GM12878 (cell line): Measurements from ENCODE around the gene ZCCHC24. TPM values are rescaled to one million over a fixed set of nuclear protein-coding genes. Genes with fewer than 3 reads are reported as not detected.

Experiments used
- ATAC-seq: fragments of 200-7000 bp; cut with Tn5 transposase; 3 replicates; pipeline ENCODE4 v1.9.1; 2020; ENCODE audit warnings: mild to moderate bottlenecking, moderate library complexity
- BruUV-seq: library from RNA; stranded (reverse); fragments of 400-500 nt; replicated peaks from 2 replicates; lab custom pipeline; 2021; lab: Mats Ljungman, UMichigan
- CTCF ChIA-PET: fragments of 300-600 bp; sonication (Branson Sonifier 250); formaldehyde crosslinking; extraction: SDS; loops from one replicate; lab custom pipeline; 2021; ENCODE audit warnings: inconsistent platforms; lab: Yijun Ruan, JAX
- POLR2A ChIA-PET: fragments of 350-600 bp; formaldehyde crosslinking; extraction: SDS; loops from one replicate; lab custom pipeline; 2021; ENCODE audit warnings: inconsistent platforms; lab: Charles Lee
- RAD21 ChIA-PET: fragments of 300-600 bp; sonication (Branson Sonifier 250); formaldehyde crosslinking; loops from one replicate; lab custom pipeline; 2023; ENCODE audit warnings: antibody characterized with exemption; ENCODE audit not compliant: unreplicated experiment; lab: Charles Lee
- SMC1A ChIA-PET: fragments of 300-600 bp; sonication (Branson Sonifier 250); formaldehyde crosslinking; loops from one replicate; lab custom pipeline; 2023; ENCODE audit not compliant: unreplicated experiment, uncharacterized antibody; lab: Charles Lee
- DNase-seq: peaks from one replicate; pipeline ENCODE4 v3.0.0-alpha.2; 2011; ENCODE audit warnings: low read depth, low spot score
- FAIRE-seq: peaks from 3 replicates; lab custom pipeline; 2011; peaks lifted over from hg19 to GRCh38; lab: Jason Lieb, UNC
- H2AFZ ChIP-seq: 2 replicates; pipeline ENCODE4 v1.6.0; 2011; ENCODE audit warnings: low read depth, low read length, control low read depth; ENCODE audit not compliant: control insufficient read depth
- H3K27ac ChIP-seq: 2 replicates; pipeline ENCODE4 v1.5.1; 2011; ENCODE audit warnings: control low read depth; ENCODE audit not compliant: control insufficient read depth, insufficient read depth
- H3K27me3 ChIP-seq, 2 experiments: replicated peaks in 1 of 2; 2 replicates each; pipeline versions ENCODE4 v1.6.0 to v1.6.1; 2011; ENCODE audit warnings: low read length in 1 of 2; ENCODE audit not compliant: control insufficient read depth in 2 of 2, insufficient read depth in 2 of 2
- H3K36me3 ChIP-seq, 2 experiments: 2 replicates each; pipeline ENCODE4 v1.5.1; 2011; ENCODE audit warnings: low read length in 1 of 2; ENCODE audit not compliant: control insufficient read depth in 2 of 2, insufficient read depth in 2 of 2
- H3K4me1 ChIP-seq: 2 replicates; pipeline ENCODE4 v1.6.1; 2011; ENCODE audit warnings: mild to moderate bottlenecking, low read length, moderate library complexity, mixed read lengths; ENCODE audit not compliant: control insufficient read depth, insufficient read depth
- H3K4me2 ChIP-seq: 2 replicates; pipeline ENCODE4 v1.6.0; 2011; ENCODE audit warnings: control low read depth; ENCODE audit not compliant: control insufficient read depth, insufficient read depth
- H3K4me3 ChIP-seq: fragments of 200-600 bp; sonication (generic); 2 replicates; pipeline ENCODE4 v1.5.1; 2016
- H3K79me2 ChIP-seq: 2 replicates; pipeline ENCODE4 v1.6.0; 2011; ENCODE audit warnings: low read length; ENCODE audit not compliant: control insufficient read depth, insufficient read depth
- H3K9ac ChIP-seq: 2 replicates; pipeline ENCODE4 v1.8.0; 2011; ENCODE audit warnings: low read length, control low read depth, mixed read lengths; ENCODE audit not compliant: control insufficient read depth, insufficient read depth
- H3K9me3 ChIP-seq: replicated peaks from 3 replicates; pipeline ENCODE4 v1.5.1; 2011; ENCODE audit warnings: mild to moderate bottlenecking, low read length; ENCODE audit not compliant: control insufficient read depth, insufficient read depth
- H4K20me1 ChIP-seq: 2 replicates; pipeline ENCODE4 v1.6.0; 2011; ENCODE audit not compliant: control insufficient read depth, insufficient read depth
- BCL11A ChIP-seq: IDR thresholded peaks from 2 replicates; pipeline ENCODE4 v1.6.1; 2011; ENCODE audit warnings: low read depth, low read length
- BCLAF1 ChIP-seq: fragments of 450-650 bp; IDR thresholded peaks from 2 replicates; pipeline ENCODE4 v1.6.1; 2017; ENCODE audit warnings: antibody characterized with exemption, mild to moderate bottlenecking, moderate library complexity
- BRCA1 ChIP-seq: IDR thresholded peaks from 2 replicates; pipeline ENCODE4 v1.6.1; 2011; ENCODE audit warnings: low read depth, low read length, improper control_type of control experiment
- EED ChIP-seq: sonication (generic); IDR thresholded peaks from 2 replicates; pipeline ENCODE4 v1.6.1; 2016; ENCODE audit warnings: antibody characterized with exemption, low read depth
- RCOR1 ChIP-seq: conservative IDR thresholded peaks from 2 replicates; pipeline ENCODE4 v1.6.1; 2012; ENCODE audit warnings: low read depth, low read length, improper control_type of control experiment
- SIN3A ChIP-seq: IDR thresholded peaks from 2 replicates; pipeline ENCODE4 v1.6.1; 2012; ENCODE audit warnings: low read depth, low read length, improper control_type of control experiment
- SMC3 ChIP-seq: IDR thresholded peaks from 2 replicates; pipeline ENCODE4 v1.6.1; 2011; ENCODE audit warnings: low read length, improper control_type of control experiment, borderline replicate concordance
- YY1 ChIP-seq: IDR thresholded peaks from 2 replicates; pipeline ENCODE4 v1.6.1; 2011; ENCODE audit warnings: low read depth, mild to moderate bottlenecking, low read length
- ZNF384 ChIP-seq: IDR thresholded peaks from 2 replicates; pipeline ENCODE4 v1.6.1; 2012; ENCODE audit warnings: low read depth, mild to moderate bottlenecking, low read length, improper control_type of control experiment, borderline replicate concordance
- WGBS: methylation state at CpG from one replicate; pipeline ENCODE4 v1.1.6; 2016; ENCODE audit warnings: low lambda C conversion rate; ENCODE audit not compliant: insufficient replicate concordance, insufficient coverage; ENCODE audit errors: missing lambda C conversion rate; 5-methylcytosine and 5-hydroxymethylcytosine counted together
- in situ Hi-C: fragments of 300-500 bp; cut with MboI; formaldehyde crosslinking; loops from 9 replicates; pipeline ENCODE4 v1.14.3; 2018; ENCODE audit warnings: mixed read lengths
- intact Hi-C: fragments of 100-400 bp; cut with micrococcal nuclease; formaldehyde crosslinking; loops from one replicate; pipeline ENCODE4 v1.14.2; 2022; ENCODE audit not compliant: unreplicated experiment
- polyA plus RNA-seq, 11 experiments: library from polyadenylated mRNA; depleted of rRNA in 4 of 11; unstranded in 6 of 11; stranded (reverse) in 5 of 11; fragments of >200 nt; fragmentation: Nextera tagmentation in 4 of 11; fragmentation: Illumina TruSeq in 1 of 11; extraction: Ambion mirVana in 4 of 11; extraction: Trizol in 1 of 11; gene quantifications; 1 replicate in 1 of 11; 2 replicates in 10 of 11; pipeline versions ENCODE4 v1.2.1 to v1.2.3, GENCODE V29; 2011 to 2016; ENCODE audit warnings: inconsistent platforms in 2 of 11, missing spikeins in 2 of 11, low read depth in 1 of 11
- total RNA-seq, 4 experiments: library from RNA; depleted of rRNA in 3 of 4; stranded (reverse); fragments of >200 nt in 3 of 4; fragmentation: Illumina TruSeq in 1 of 4; extraction: Trizol in 1 of 4; gene quantifications; 2 replicates each; pipeline versions ENCODE4 v1.2.1 to v1.2.3, GENCODE V29; 2013 to 2021
- TF ChIP-seq, protein P1 (sequence below): fragments of 450-650 bp; IDR thresholded peaks from 2 replicates; pipeline ENCODE4 v1.6.1; 2014; ENCODE audit warnings: mild to moderate bottlenecking
- TF ChIP-seq, protein P2 (sequence below): IDR thresholded peaks from 2 replicates; pipeline ENCODE4 v1.6.1; 2012; ENCODE audit warnings: low read depth, low read length, improper control_type of control experiment
- TF ChIP-seq, protein P3 (sequence below): fragments of 450-650 bp; formaldehyde crosslinking; IDR thresholded peaks from 2 replicates; pipeline ENCODE4 v1.4.0; 2020; ENCODE audit warnings: mild to moderate bottlenecking, moderate library complexity
- TF ChIP-seq, protein P4 (sequence below): fragments of 450-650 bp; IDR thresholded peaks from 2 replicates; pipeline ENCODE4 v1.6.1; 2017; ENCODE audit warnings: mild to moderate bottlenecking, low read depth, inconsistent platforms; ENCODE audit not compliant: poor library complexity, severe bottlenecking

Gene ZCCHC24
- total and polyA plus RNA-seq, 10 of the 15 experiments (the other 5 are each of a cell fraction or from before 2014, with no cell fraction given), result 0.02 to 0.62 (median 0.04) TPM; not detected in 4

DNA sequence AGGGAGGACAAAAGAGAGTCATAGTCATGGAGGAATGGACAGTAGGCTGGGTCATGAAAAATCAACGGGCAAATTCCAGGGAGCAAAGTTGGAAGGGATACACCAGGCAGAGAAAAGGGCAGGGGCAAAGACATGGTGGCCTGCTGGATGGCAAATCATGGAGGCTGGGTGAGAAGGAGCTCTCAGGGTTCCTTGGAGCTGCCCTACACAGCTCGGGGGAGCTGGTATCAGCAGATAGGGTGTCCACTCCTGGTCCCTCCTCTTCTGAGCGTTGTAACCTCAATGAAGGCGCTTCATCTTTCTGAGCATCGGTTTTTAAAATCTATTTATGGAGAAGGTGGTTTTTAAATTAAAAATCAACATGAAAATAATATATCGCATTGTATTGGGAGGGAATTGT is 39.1 kb upstream of the ZCCHC24 start:
- H3K27me3 ChIP-seq, result no peaks in the 10 kb centered on the region; a peak in 1 of 4 replicates
- no peaks in the 10 kb centered on the region for H4K20me1 ChIP-seq
- no peak overlapping the region for H2AFZ ChIP-seq
- ChIA-PET RAD21 (interaction anchor here (1.3 kb wide), 1 partner anchor 110 kb away, joined by 4 read pairs; no protein-coding TSS in a partner anchor), POLR2A (no interaction called here), CTCF (interaction anchor here (2.2 kb wide), 1 partner anchor 111 kb away, joined by 21 read pairs; no protein-coding TSS in a partner anchor), SMC1A (no interaction called here)
- ATAC-seq, result no peak
- H3K79me2 ChIP-seq, result no peaks in the 10 kb centered on the region
- H3K4me2 ChIP-seq, result no peak overlapping the region
- H3K9ac ChIP-seq, result no peak overlapping the region
- no peak for FAIRE-seq
- no peak overlapping the region for H3K4me3 ChIP-seq
- intact Hi-C loops, result no loop called here
- WGBS, result 30% methylated on average over 6 of the region's 6 CpGs
- DNase-seq, result no peak
- in situ Hi-C loops, result no loop called here
- no peaks in the 10 kb centered on the region for H3K36me3 ChIP-seq
- BruUV-seq, result no TSS peak
- H3K27ac ChIP-seq, result no peak overlapping the region
- no peaks in the 10 kb centered on the region for H3K4me1 ChIP-seq
- no peaks in the 10 kb centered on the region for H3K9me3 ChIP-seq
- no peak for TF ChIP-seq SIN3A
- no peak for TF ChIP-seq YY1
- TF ChIP-seq, protein P1, sequence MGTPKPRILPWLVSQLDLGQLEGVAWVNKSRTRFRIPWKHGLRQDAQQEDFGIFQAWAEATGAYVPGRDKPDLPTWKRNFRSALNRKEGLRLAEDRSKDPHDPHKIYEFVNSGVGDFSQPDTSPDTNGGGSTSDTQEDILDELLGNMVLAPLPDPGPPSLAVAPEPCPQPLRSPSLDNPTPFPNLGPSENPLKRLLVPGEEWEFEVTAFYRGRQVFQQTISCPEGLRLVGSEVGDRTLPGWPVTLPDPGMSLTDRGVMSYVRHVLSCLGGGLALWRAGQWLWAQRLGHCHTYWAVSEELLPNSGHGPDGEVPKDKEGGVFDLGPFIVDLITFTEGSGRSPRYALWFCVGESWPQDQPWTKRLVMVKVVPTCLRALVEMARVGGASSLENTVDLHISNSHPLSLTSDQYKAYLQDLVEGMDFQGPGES, result no peak
- TF ChIP-seq EED, result no peak
- TF ChIP-seq RCOR1, result no peak
- no peak for TF ChIP-seq BRCA1
- TF ChIP-seq, protein P2, sequence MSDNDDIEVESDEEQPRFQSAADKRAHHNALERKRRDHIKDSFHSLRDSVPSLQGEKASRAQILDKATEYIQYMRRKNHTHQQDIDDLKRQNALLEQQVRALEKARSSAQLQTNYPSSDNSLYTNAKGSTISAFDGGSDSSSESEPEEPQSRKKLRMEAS, result no peak
- TF ChIP-seq ZNF384, result no peak
- no peak for TF ChIP-seq BCLAF1
- TF ChIP-seq, protein P3, sequence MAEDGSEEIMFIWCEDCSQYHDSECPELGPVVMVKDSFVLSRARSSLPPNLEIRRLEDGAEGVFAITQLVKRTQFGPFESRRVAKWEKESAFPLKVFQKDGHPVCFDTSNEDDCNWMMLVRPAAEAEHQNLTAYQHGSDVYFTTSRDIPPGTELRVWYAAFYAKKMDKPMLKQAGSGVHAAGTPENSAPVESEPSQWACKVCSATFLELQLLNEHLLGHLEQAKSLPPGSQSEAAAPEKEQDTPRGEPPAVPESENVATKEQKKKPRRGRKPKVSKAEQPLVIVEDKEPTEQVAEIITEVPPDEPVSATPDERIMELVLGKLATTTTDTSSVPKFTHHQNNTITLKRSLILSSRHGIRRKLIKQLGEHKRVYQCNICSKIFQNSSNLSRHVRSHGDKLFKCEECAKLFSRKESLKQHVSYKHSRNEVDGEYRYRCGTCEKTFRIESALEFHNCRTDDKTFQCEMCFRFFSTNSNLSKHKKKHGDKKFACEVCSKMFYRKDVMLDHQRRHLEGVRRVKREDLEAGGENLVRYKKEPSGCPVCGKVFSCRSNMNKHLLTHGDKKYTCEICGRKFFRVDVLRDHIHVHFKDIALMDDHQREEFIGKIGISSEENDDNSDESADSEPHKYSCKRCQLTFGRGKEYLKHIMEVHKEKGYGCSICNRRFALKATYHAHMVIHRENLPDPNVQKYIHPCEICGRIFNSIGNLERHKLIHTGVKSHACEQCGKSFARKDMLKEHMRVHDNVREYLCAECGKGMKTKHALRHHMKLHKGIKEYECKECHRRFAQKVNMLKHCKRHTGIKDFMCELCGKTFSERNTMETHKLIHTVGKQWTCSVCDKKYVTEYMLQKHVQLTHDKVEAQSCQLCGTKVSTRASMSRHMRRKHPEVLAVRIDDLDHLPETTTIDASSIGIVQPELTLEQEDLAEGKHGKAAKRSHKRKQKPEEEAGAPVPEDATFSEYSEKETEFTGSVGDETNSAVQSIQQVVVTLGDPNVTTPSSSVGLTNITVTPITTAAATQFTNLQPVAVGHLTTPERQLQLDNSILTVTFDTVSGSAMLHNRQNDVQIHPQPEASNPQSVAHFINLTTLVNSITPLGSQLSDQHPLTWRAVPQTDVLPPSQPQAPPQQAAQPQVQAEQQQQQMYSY (CRISPR knock-in tag), result no peak
- TF ChIP-seq, protein P4, sequence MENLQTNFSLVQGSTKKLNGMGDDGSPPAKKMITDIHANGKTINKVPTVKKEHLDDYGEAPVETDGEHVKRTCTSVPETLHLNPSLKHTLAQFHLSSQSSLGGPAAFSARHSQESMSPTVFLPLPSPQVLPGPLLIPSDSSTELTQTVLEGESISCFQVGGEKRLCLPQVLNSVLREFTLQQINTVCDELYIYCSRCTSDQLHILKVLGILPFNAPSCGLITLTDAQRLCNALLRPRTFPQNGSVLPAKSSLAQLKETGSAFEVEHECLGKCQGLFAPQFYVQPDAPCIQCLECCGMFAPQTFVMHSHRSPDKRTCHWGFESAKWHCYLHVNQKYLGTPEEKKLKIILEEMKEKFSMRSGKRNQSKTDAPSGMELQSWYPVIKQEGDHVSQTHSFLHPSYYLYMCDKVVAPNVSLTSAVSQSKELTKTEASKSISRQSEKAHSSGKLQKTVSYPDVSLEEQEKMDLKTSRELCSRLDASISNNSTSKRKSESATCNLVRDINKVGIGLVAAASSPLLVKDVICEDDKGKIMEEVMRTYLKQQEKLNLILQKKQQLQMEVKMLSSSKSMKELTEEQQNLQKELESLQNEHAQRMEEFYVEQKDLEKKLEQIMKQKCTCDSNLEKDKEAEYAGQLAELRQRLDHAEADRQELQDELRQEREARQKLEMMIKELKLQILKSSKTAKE, result no peak
- TF ChIP-seq SMC3, result no peak
- TF ChIP-seq BCL11A, result no peak
